Hematopoietic multipotent progenitor cell (in vitro differentiated cells): Measurements from ENCODE around the gene SKIDA1. TPM values are rescaled to one million over a fixed set of nuclear protein-coding genes. Genes with fewer than 3 reads are reported as not detected.

Source experiments
- DNase-seq, 3 donors: peaks; one replicate each; pipeline ENCODE4 v3.0.0-alpha.2; 2011 to 2015; ENCODE audit warnings: low read depth in 2 of 3, low spot score in 2 of 3
- small RNA-seq: library from RNA; depleted of rRNA; stranded (forward); fragments of <200 nt; gene quantifications from one replicate; pipeline ENCODE3, GENCODE V24; 2012
- total RNA-seq: library from RNA; depleted of rRNA; stranded (reverse); fragments of >200 nt; gene quantifications from one replicate; pipeline ENCODE4 v1.2.3, GENCODE V29; 2012

Gene SKIDA1
- total RNA-seq, 1 donor = 1.1 TPM

DNA sequence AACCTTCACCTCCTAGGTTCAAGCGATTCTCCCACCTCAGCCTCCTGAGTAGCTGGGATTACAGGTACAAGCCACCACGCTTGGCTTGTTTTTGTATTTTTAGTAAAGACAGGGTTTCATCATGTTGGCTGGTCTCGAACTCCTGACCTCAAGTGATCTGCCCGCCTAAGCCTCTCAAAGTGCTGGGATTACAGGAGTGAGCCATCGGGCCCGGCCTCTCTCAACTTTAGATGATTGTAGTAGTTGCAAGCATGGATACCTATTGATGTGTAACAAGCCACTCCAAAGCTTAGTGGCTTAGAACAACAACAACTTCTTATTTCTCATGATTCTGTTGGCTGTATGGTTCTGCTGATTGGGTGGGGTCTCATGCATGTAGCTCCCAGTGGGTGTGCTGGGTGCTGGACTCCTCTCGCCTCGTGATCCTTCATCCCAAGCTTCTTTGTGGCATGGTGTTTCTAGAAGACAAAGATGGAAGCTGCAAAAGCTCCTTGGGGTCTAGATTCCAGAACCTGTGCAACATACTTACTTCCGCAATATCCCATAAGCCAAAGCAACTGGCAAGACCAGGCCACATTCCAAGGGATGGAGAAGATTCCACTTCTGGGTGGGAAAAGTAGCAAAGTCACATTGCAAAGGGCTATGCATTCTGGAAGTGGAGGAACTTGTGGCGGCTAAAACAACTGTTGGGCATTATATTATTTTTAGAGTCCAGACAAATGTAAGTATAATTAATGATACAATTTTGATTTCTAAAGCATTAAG, 37.9 kb downstream of the SKIDA1 start:
- no peak for DNase-seq

- no peak for DNase-seq
Measured at GRCh38 chr10:21482821-21483220, 42.7 kb downstream of the SKIDA1 start.

DNA sequence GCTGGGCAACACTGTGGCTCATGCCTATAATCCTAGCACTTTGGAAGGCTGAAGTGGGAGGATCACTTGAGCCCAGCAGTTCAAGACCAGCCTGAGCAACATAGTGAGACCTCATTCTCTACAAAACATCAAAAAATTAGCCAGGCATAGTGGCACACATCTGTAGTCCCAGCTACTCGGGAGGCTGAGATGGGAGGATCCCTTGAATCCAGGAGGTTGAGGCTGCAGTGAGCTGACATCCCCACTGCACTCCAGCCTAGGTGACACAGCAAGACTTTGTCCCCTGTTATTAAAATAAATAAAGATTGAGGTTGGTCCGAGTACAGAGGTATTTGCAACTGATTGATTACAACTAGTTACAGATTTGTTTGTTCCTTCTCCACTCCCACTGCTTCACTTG, 44.1 kb downstream of the SKIDA1 start:
- DNase-seq = no peak

- DNase-seq = no peak
Measured at GRCh38 chr10:21479570-21480315, 45.7 kb downstream of the SKIDA1 start.

DNA sequence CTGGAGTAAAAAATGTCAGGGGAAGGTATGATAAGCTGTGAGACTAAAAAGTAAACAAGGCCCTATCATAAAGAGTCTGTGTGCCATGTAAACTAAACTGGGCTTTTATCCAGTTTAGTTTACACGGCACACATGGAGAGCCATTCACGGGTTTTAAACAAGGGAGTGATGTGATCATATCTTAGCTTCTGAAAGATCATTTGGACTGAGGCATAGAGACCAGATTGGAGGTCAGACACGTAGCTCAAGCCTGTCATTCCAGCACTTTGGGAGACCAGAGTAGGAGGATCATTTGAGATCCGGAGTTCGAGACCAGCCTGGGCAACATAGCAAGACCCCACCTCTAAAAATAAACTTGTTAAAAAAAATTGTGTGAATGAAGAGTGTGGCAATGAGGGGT, 50.1 kb downstream of the SKIDA1 start:
- no peak for DNase-seq

GRCh38 chr10:21473541-21473940, 51.9 kb downstream of the SKIDA1 start:
- DNase-seq = no peak

DNA sequence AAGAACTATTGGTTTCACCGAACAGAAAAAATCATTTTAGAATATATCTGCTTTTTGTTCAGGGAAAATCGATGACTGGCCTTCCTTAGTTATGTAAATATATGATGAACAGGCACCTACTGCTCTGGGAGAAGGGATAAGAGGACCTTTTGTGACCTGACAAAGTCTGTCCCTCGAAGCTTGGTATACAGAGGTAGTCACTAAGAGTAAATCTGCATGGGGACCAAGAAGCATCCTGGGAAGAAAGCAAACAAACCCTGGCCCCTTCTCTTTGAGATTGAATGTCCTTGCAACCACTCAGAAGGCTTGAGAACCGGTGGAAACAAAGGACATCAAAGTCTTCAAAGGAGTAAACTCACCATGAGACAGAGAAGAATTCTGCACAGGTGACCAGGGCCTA, 52.3 kb downstream of the SKIDA1 start:
- DNase-seq = no peak

DNA sequence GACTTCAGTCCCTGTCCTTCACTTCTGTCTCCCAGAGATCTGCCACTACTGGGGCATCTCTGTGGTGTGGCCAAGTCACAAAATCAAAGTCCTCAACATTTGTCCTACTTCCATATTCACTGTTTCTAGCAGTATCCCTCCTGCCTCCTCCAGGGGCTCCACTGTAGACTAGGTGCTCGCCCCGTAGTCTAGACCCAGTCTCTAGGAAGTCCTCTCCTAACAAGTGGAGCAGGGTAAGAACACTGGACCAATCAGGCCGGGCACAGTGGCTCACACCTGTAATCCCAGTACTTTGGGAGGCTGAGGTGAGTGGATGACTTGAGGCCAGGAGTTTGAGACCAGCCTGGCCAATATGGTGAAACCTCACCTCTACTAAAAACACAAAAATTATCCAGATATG, 57.4 kb downstream of the SKIDA1 start:
- no peak for DNase-seq

DNA sequence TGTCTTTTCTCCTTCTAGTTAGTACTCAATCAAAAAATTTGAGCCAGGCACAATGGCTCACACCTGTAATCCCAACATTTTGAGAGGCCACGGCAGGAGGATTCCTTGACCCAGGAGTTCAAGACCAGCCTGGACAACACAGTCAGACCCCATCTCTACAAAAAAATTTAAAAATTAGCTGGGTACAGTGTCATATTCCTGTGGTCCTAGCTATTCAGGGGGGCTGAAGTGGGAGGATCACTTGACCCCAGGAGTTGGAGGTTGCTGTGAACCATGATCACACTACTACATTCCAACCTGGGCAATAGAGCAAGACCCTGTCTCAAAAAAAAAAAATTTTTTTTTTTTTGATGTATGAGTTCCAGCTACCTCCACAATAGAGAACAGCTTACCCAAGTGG, 57.8 kb downstream of the SKIDA1 start:
- no peak for DNase-seq

GRCh38 chr10:21464134-21464533, 61.3 kb downstream of the SKIDA1 start:
- DNase-seq = no peak

Small RNA genes within 50 kb of the gene (small RNA-seq; reads per million reads assigned to genes)
- not detected for gene MIR1915
- gene RF00019 = not detected
- gene RNU6-306P = not detected

Other genes starting within 250 kb of the SKIDA1 start
- 53.6 TPM for gene MLLT10, start 8.6 kb upstream of the SKIDA1 start, total RNA-seq